Neural progenitor cell (in vitro differentiated cells): ENCODE measurements around the gene OCIAD1. TPM values are rescaled to one million over a fixed set of nuclear protein-coding genes. Genes with fewer than 3 reads are reported as not detected.
"Not testable (repeated sequence)": the region's sequence is repeated elsewhere in the genome, so short reads cannot be mapped to it uniquely, and the experiment has no call there.

Experiments used
- DNase-seq: peaks from one replicate; pipeline ENCODE4 v3.0.0-alpha.2; 2016; ENCODE audit warnings: low spot score
- H2AFZ ChIP-seq: fragments of 200-600 bp; sonication (generic); replicated peaks from 2 replicates; pipeline ENCODE4 v1.6.1; 2016; ENCODE audit warnings: antibody characterized with exemption
- H3F3A ChIP-seq: fragments of 200-600 bp; sonication (generic); 2 replicates; pipeline ENCODE4 v1.6.1; 2016; ENCODE audit warnings: antibody characterized with exemption, low read depth
- H3K27ac ChIP-seq: fragments of 200-600 bp; sonication (generic); 2 replicates; pipeline ENCODE4 v1.5.1; 2016; ENCODE audit warnings: mild to moderate bottlenecking
- H3K27me3 ChIP-seq: fragments of 200-600 bp; sonication (generic); 2 replicates; pipeline ENCODE4 v1.6.1; 2016; ENCODE audit warnings: mild to moderate bottlenecking, moderate library complexity
- H3K36me3 ChIP-seq: fragments of 200-600 bp; sonication (generic); 2 replicates; pipeline ENCODE4 v1.5.1; 2016
- H3K4me1 ChIP-seq: fragments of 200-600 bp; sonication (generic); 2 replicates; pipeline ENCODE4 v1.6.1; 2016; ENCODE audit warnings: mixed run types
- H3K4me2 ChIP-seq: fragments of 200-600 bp; sonication (generic); 2 replicates; pipeline ENCODE4 v1.6.1; 2016
- H3K4me3 ChIP-seq: fragments of 200-600 bp; sonication (generic); 2 replicates; pipeline ENCODE4 v1.5.1; 2016
- H3K79me2 ChIP-seq: fragments of 200-600 bp; sonication (generic); 2 replicates; pipeline ENCODE4 v1.6.1; 2016; ENCODE audit warnings: low read depth
- H3K9ac ChIP-seq: fragments of 200-600 bp; sonication (generic); 2 replicates; pipeline ENCODE4 v1.6.1; 2016
- H3K9me3 ChIP-seq: fragments of 200-600 bp; sonication (generic); 2 replicates; pipeline ENCODE4 v1.5.1; 2016; ENCODE audit warnings: low read depth
- H4K20me1 ChIP-seq: fragments of 200-600 bp; sonication (generic); 2 replicates; pipeline ENCODE4 v1.6.1; 2016; ENCODE audit warnings: low read depth
- H3K27ac Mint-ChIP-seq: 3 replicates; pipeline ENCODE4 v1.8.0; 2021; ENCODE audit warnings: mixed read lengths
- H3K27me3 Mint-ChIP-seq: 2 replicates; pipeline ENCODE4 v1.8.0; 2022; ENCODE audit warnings: low read depth, mild to moderate bottlenecking, inconsistent platforms, moderate library complexity, mixed read lengths; ENCODE audit not compliant: insufficient read depth
- H3K36me3 Mint-ChIP-seq: 3 replicates; pipeline ENCODE4 v1.8.0; 2021; ENCODE audit warnings: mixed read lengths
- H3K4me1 Mint-ChIP-seq: 3 replicates; pipeline ENCODE4 v1.8.0; 2021; ENCODE audit warnings: mixed read lengths
- H3K4me3 Mint-ChIP-seq: 3 replicates; pipeline ENCODE4 v1.8.0; 2021; ENCODE audit warnings: mild to moderate bottlenecking, moderate library complexity, mixed read lengths
- H3K9me3 Mint-ChIP-seq: 3 replicates; pipeline ENCODE4 v1.8.0; 2020; ENCODE audit warnings: mixed read lengths
- EZH2 ChIP-seq: fragments of 200-600 bp; sonication (generic); IDR thresholded peaks from 2 replicates; pipeline ENCODE4 v1.6.1; 2017; ENCODE audit warnings: antibody characterized with exemption, mild to moderate bottlenecking, moderate library complexity
- EZH2phosphoT487 ChIP-seq: fragments of 200-600 bp; sonication (generic); IDR thresholded peaks from 2 replicates; pipeline ENCODE4 v1.6.1; 2017; ENCODE audit warnings: antibody characterized with exemption
- total RNA-seq: library from RNA; depleted of rRNA; stranded (reverse); fragments of >200 nt; gene quantifications from 2 replicates; pipeline ENCODE4 v1.2.3, GENCODE V29; 2015; ENCODE audit warnings: low replicate concordance
- TF ChIP-seq, protein P1 (sequence below): fragments of 200-600 bp; sonication (generic); IDR thresholded peaks from 2 replicates; pipeline ENCODE4 v1.5.1; 2017; ENCODE audit warnings: antibody characterized with exemption, mild to moderate bottlenecking

Gene OCIAD1
- total RNA-seq, 1 donor from 2014 or later = 260 TPM

DNA sequence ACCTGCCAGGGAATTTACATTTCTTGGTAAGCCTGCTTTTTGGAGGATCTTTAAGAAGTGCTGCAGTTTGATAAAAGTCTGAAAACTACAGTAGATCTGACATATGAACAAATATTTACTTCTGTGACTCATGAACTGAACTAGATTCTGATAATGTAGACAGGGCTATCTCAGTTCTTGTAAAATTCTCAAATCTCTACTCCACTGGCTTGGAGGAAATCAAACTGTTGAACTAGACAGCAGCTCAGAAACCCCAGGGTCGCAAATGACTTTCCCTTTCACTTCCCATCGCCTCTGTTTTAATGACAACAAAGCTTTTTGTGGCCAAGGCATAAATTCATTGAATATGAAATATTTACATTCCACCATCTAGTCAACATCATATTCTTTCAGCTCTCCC, 15.4 kb upstream of the OCIAD1 start:
- no peak overlapping the region for H3K27ac ChIP-seq

DNA sequence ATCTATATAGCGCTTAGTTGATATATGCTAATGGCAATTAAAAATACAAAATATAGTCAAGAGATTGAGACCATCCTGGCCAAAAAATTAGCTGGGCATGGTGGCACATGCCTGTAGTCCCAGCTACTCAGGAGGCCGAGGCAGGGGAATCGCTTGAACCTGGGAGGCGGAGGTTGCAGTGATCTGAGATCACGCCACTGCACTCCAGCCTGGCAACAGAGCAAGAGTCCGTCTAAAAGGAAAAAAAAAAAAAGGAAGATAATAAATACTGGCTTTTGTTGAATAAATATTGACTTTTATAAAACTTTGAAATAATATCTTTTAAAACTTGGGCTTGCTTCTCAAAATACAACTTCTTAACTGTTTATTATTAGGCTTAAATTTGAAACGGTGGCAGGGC, 14.6 kb upstream of the OCIAD1 start:
- H3K36me3 Mint-ChIP-seq, H4K20me1 ChIP-seq, H3K9me3 Mint-ChIP-seq, DNase-seq, H3K27me3 ChIP-seq, H3K27ac Mint-ChIP-seq, H3K9ac ChIP-seq, H3F3A ChIP-seq, H3K4me3 Mint-ChIP-seq, H3K27me3 Mint-ChIP-seq, H3K27ac ChIP-seq, H3K36me3 ChIP-seq, H3K4me3 ChIP-seq, H3K79me2 ChIP-seq, H2AFZ ChIP-seq, H3K4me2 ChIP-seq, H3K9me3 ChIP-seq: not testable (repeated sequence)
- peaks cover 14% of the 10 kb centered on the region for H3K4me1 ChIP-seq
- peaks cover 23% of the 10 kb centered on the region for H3K4me1 Mint-ChIP-seq

More for the DNA sequence above, 15.4 kb upstream of the OCIAD1 start:
- Mint-ChIP-seq H3K27me3 (peaks cover 6% of the 10 kb centered on the region), H3K36me3 (no peaks in the 10 kb centered on the region), H3K4me1 (peaks cover 23% of the 10 kb centered on the region), H3K9me3 (peaks cover 3% of the 10 kb centered on the region), H3K27ac (no peak overlapping the region), H3K4me3 (no peak overlapping the region)
- no peaks in the 10 kb centered on the region for H3K9me3 ChIP-seq
- H3F3A ChIP-seq = no peaks in the 10 kb centered on the region
- no peaks in the 10 kb centered on the region for H4K20me1 ChIP-seq
- peaks cover 14% of the 10 kb centered on the region for H3K4me1 ChIP-seq
- H3K27me3 ChIP-seq = no peaks in the 10 kb centered on the region
- peak overlapping the region; percentile 55 for H2AFZ ChIP-seq
- DNase-seq = no peak
- H3K4me2 ChIP-seq = no peak overlapping the region
- no peak overlapping the region for H3K9ac ChIP-seq
- TF ChIP-seq EZH2 = no peak
- TF ChIP-seq, protein P1, sequence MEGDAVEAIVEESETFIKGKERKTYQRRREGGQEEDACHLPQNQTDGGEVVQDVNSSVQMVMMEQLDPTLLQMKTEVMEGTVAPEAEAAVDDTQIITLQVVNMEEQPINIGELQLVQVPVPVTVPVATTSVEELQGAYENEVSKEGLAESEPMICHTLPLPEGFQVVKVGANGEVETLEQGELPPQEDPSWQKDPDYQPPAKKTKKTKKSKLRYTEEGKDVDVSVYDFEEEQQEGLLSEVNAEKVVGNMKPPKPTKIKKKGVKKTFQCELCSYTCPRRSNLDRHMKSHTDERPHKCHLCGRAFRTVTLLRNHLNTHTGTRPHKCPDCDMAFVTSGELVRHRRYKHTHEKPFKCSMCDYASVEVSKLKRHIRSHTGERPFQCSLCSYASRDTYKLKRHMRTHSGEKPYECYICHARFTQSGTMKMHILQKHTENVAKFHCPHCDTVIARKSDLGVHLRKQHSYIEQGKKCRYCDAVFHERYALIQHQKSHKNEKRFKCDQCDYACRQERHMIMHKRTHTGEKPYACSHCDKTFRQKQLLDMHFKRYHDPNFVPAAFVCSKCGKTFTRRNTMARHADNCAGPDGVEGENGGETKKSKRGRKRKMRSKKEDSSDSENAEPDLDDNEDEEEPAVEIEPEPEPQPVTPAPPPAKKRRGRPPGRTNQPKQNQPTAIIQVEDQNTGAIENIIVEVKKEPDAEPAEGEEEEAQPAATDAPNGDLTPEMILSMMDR = no peak
- TF ChIP-seq EZH2phosphoT487 = no peak
- no peak overlapping the region for H3K4me3 ChIP-seq
- no peaks in the 10 kb centered on the region for H3K36me3 ChIP-seq
- H3K79me2 ChIP-seq = no peaks in the 10 kb centered on the region

DNA sequence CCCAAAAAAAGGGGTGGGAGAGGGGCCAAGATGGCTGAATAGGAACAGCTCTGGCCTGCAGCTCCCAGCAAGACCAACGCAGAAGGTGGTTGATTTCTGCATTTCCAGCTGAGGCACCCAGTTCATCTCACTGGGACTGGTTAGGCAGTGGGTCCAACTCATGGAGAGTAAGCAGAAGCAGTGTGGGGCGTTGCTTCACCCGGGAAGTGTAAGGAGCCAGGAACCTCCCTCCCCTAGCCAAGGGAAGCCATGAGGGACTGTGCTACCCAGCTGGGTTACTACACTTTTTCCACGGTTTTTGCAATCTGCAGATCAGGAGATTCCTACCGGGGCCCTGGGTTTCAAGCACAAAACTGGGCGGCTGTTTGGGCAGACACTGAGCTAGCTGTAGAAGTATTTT, 13.9 kb upstream of the OCIAD1 start:
- TF ChIP-seq EZH2phosphoT487 (no peak), EZH2 (no peak)
- TF ChIP-seq, protein P1 = no peak
- Mint-ChIP-seq H3K4me1 (peaks cover 23% of the 10 kb centered on the region), H3K27me3 (peaks cover 6% of the 10 kb centered on the region), H3K27ac (no peak overlapping the region), H3K4me3 (no peak overlapping the region), H3K9me3 (peaks cover 11% of the 10 kb centered on the region), H3K36me3 (no peaks in the 10 kb centered on the region)
- peaks cover 14% of the 10 kb centered on the region for H3K4me1 ChIP-seq
- peak overlapping the region; percentile 79 for H2AFZ ChIP-seq
- no peak overlapping the region for H3K27ac ChIP-seq
- DNase-seq = no peak
- H4K20me1 ChIP-seq = no peaks in the 10 kb centered on the region
- H3F3A ChIP-seq = no peaks in the 10 kb centered on the region
- no peak overlapping the region for H3K9ac ChIP-seq
- H3K79me2 ChIP-seq = no peaks in the 10 kb centered on the region
- H3K9me3 ChIP-seq = no peaks in the 10 kb centered on the region
- no peaks in the 10 kb centered on the region for H3K27me3 ChIP-seq
- H3K36me3 ChIP-seq = no peaks in the 10 kb centered on the region
- H3K4me3 ChIP-seq = no peak overlapping the region
- no peak overlapping the region for H3K4me2 ChIP-seq

DNA sequence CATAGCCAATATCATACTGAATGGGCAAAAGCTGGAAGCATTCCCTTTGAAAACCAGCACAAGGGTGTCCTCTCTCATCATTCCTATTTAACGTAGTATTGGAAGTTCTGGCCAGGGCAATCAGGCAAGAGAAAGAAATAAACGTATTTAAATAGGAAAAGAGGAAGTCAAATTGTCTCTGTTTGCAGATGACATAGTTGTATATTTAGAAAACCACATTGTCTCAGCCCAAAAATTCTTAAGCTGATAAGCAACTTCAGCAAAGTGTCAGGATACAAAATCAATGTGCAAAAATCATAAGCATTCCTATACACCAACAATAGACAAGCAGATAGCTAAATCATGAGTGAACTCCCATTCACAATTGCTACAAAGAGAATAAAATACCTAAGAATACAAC, 9.5 kb upstream of the OCIAD1 start:
- not testable (repeated sequence) for DNase-seq, H3K27me3 ChIP-seq, H3K4me1 Mint-ChIP-seq, H3K9me3 ChIP-seq, H2AFZ ChIP-seq, H3K4me2 ChIP-seq, H3F3A ChIP-seq, H4K20me1 ChIP-seq, H3K79me2 ChIP-seq, H3K9ac ChIP-seq, H3K36me3 Mint-ChIP-seq, H3K4me3 ChIP-seq, H3K27ac ChIP-seq, H3K27ac Mint-ChIP-seq, H3K36me3 ChIP-seq, H3K4me3 Mint-ChIP-seq
- peaks cover 15% of the 10 kb centered on the region for H3K27me3 Mint-ChIP-seq
- peaks cover 16% of the 10 kb centered on the region for H3K9me3 Mint-ChIP-seq
- H3K4me1 ChIP-seq = peaks cover 14% of the 10 kb centered on the region
